NCI-H774 (cell line): ENCODE measurements around the gene FUBP3.
"Not testable (repeated sequence)": the region's sequence is repeated elsewhere in the genome, so short reads cannot be mapped to it uniquely, and the experiment has no call there.

Experiments used
- DNase-seq: peaks from one replicate; lab custom pipeline; 2025; lab: John Stamatoyannopoulos, UW

FUBP3 gene

GRCh38 chr9:130556396-130557076 lies 22.8 kb upstream of the FUBP3 start:
- DNase-seq = no peak

DNA sequence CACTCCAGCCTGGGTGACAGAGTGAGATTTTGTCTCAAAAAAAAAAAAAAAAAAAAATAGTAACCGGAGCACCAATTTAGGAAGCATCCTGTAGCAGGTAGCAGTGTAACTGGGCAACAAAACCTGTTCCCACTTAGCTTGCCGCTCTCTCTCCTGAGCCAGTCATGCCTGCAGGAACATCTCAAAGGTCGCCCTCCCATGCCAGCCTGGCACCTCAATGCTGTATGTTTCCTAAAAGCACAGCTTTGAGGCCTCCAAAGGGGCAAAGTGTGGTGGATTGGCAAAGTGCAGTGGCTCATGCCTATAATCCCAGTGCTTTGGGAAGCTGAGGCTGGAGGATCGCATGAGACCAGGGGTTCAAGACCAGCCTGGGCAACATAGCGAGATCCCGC lies 22.3 kb upstream of the FUBP3 start:
- no peak for DNase-seq

GRCh38 chr9:130561056-130561455 lies 18.3 kb upstream of the FUBP3 start:
- DNase-seq = no peak

GRCh38 chr9:130562525-130562924 lies 16.9 kb upstream of the FUBP3 start:
- DNase-seq = not testable (repeated sequence)

DNA sequence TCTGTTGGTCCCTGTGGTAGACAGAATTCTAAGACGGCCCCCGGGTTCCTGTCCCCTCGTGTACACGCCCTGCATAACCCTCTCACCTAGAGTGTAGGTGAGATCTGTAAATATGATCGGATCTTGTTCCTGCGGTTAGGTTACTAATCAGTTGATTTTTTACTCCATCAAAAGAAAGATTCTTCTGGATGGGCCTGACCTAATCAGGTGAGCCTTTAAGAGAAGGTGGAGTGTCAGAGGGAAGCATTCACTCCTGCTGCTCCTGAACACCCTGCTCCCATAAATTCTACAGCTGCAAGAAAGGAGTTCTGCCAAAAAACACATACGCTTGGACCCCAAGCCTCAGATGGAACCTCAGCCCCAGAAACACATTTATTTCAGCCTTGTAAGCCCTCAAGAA lies 15.6 kb upstream of the FUBP3 start:
- no peak for DNase-seq

GRCh38 chr9:130565792-130566191 lies 13.6 kb upstream of the FUBP3 start:
- DNase-seq = no peak

DNA sequence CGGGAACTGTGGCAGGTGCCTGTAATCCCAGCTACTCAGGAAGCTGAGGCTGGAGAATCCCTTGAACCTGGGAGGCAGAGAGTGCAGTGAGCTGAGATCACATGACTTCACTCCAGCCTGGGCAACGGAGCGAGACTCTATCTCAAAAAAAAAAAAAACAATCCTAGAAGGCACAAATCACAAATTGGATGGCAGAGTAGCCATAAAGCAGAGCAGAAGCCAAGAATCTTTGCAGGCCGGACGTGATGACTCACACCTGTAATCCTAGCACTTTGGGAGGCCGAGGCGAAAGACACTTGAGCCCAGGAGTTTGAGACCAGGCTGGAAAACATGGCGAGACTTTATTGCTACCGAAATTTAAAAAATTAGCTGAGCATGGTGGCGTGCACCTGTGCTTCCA lies 9.2 kb upstream of the FUBP3 start:
- DNase-seq = no peak

DNA sequence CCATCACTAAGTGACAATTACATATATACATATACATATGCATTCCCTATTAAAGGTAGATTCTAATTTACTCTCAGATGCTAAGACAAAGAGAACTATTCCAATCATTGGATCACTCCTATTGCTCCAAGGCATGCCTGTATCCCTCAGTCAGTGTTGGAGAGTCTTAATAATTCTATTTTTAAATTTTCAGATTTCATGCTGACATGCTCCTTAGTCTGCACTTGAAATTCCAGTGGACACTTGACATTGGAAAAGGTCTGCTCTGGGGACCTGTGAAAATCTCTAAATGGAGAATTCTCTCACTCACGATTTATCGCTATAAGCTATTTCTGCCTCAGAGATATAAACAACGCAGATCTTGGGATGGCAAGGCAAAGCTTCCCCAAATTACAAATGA lies 3.9 kb upstream of the FUBP3 start:
- no peak for DNase-seq

GRCh38 chr9:130576176-130576575 lies 3.2 kb upstream of the FUBP3 start:
- no peak for DNase-seq

GRCh38 chr9:130579738-130580463 lies 524 bp downstream of the FUBP3 start:
- no peak for DNase-seq

DNA sequence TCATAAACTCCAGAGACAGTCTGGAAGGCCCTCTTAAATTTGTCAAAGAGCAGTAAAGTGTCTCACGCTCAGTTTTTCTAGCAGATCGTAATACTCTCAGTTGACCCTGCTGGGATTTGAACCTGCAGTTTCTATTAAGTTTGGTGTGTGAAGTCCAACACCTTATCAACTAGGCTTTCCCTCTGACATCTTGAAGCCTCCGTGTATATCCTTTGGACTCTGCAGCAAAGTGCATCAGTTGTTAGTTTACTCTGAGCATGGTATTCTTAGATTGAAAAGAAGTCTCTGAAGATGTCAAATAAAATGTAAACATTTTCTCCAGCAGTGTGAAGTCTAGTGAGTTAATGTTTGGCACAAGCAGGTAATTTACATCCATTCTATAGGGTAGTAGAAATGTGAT lies 2.4 kb downstream of the FUBP3 start:
- DNase-seq = no peak

DNA sequence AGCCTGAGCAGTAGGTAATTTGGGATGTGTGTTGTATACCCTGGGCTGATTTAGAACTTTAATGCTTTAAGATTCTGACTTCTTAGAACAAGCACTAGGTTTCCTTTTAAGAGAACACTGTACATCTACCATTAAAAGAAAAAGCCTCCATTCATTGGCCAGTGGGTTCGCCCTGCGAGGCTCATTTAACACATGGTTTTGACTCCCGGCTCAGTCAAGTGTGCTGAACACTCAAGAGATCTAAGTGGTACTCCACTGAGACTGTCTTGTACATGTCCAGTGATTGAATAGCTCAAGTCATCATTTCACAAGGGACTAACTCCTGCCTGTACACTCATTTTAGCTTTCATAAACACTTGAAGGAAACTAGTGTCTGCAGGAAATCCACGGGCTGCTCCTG lies 3.9 kb downstream of the FUBP3 start:
- DNase-seq = no peak

DNA sequence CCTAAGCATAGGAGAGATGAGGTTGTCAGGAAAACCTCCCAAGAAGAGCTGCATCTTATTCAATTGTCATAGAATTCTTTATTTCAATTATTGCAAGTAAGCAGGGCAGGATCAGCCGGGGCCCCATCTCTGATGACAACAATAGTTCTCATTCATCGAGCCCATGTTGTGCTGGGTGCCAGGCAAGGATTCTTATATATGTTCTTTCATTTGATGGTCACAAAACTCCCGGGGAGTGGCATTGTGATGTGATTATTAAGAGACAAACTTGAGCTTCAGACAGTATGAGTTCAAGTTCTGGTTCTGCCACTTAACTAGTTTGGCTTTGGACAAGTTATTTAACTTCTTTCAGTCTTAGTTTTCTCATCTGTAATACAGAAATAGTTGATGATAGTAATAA lies 8.5 kb downstream of the FUBP3 start:
- no peak for DNase-seq

DNA sequence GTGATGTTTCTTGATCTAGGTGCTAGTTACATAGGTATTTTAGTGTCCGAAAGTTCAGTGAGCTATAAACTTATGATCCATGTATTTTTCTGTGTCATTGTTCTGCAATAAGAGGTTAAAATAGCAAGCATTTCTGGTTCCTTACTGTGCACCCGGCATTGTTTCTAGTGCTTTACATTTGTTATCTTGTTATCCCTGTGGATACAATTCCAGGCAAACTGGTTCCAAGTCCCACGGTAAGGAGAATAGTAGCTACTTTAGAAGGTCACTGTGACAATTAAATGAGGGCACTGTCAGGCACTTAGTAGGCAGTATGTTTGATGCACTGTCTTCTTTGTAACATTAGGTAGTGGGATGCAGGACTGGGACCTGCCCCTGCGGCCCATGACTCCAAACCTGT lies 9.0 kb downstream of the FUBP3 start:
- no peak for DNase-seq

DNA sequence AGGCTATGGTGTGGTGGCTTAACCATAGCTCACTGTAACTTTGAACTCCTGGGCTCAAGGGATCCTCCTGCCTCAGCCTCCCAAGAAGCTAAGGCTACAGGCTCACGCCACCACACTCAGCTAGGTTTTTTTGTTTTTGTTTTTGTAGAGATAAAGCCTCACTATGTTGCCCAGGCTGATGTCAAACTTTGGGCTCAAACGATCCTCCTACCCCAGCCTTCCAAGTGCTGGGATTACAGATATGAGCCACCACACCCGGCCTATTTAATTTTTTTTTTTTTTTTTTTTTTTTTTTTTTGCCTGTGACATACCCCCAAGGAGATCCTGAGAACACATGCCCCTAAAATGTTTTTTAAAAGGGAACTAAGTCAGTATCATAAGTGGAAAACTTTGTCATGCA lies 10.4 kb downstream of the FUBP3 start:
- DNase-seq = no peak

DNA sequence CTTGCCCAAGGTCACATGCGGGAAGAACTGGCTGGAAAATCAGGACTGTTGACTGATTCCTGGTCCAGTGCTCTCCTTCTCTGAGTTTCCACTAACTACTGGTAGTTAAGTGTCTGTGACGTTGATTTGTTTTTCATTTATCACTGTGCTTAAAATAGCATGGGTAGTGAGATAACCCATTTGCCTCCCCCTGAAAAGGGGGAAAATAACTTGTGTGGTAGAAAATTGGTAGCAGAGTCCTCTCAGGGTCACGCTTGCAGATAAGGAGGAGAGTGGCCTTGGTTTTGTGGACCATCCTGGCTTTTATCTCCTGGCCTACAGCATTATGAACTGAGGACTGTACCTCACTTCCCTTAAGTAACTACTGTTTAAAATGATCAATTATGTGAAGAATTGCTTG lies 10.9 kb downstream of the FUBP3 start:
- no peak for DNase-seq

DNA sequence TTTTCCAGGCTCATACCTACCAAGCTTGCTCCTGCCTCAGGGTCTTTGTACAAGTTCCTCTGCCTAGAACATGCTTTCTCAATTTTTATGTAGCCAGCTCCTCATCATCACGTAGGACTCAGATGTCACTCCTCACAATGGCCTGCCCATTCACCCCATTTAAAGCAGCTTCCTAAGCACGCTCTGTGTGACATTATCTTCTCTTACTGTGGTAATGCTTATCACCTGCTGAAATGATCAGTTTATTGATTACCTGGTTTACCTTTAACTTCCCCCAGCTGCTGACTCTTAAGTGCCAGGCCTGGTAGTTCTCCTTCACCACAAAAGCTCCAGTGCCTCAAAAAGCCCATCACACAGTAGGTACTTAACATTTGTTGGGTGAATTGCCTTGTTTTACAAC lies 13.6 kb downstream of the FUBP3 start:
- DNase-seq = no peak

DNA sequence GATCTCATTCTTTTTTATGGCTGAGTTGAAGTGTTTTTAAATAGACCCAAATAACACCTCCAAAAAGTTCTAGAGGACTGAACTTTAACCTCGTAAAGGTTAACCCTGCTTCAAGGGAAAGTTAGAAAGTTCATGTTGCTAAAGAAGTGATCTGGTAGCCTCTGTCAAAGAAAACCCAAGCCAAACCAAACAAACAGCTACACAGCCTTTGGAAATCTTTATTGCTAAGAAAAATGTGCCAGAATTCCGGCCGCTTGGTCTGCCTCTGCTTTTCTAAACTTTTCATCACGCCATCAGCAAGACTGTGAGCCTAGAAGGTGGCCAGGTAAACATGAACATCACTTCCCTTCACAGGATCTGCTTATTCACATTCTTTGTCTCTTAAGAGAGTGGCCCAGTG lies 17.9 kb downstream of the FUBP3 start:
- DNase-seq = no peak

- no peak for DNase-seq
Observed at GRCh38 chr9:130598188-130598587, 18.8 kb downstream of the FUBP3 start.

DNA sequence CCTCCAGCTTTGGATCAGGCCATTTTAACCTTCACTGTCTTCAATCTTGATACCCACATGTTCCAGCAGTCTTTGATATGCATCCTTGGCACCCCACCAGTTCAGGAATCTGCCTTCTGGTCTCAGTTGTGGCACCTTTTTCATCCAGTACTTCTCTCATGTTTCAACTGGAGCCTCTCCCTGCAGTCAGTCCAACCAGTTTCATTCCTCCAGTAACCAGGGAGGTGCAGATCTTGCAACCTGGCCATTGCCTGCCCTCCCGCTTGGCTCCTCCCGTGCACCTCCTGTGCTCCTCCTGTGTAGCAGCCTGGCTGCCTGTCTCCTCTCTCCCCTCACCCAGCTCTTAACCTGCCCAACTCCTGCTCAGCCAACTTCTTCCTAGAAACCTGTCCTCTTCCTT lies 20.2 kb downstream of the FUBP3 start:
- no peak for DNase-seq

- no peak for DNase-seq
Observed at GRCh38 chr9:130601100-130601499, 21.7 kb downstream of the FUBP3 start.

DNA sequence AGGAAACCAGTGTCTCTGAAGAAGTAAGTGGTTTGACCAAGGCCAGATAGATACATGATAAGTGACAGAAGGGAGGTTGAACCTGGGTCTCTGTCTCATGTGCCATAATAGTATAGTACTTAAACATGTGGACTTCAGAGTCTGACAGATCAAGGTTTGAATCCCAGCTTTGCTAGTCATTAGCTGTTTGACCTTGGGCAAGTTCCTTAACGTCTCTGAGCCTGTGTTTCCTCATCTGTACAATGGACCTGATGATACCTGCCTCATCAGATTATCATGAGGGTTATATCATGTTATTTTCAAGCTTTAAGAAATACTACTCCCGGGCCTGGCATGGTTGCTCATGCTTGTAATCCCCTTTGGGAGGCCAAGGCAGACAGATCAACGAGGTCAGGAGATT lies 24.9 kb downstream of the FUBP3 start:
- DNase-seq = no peak

GRCh38 chr9:130606887-130607600 lies 27.7 kb downstream of the FUBP3 start:
- no peak for DNase-seq
